Endothelial cell (in vitro differentiated cells): ENCODE measurements around the gene BST1. TPM values are rescaled to one million over a fixed set of nuclear protein-coding genes. Genes with fewer than 3 reads are reported as not detected.

Source experiments
- DNase-seq: peaks from one replicate; pipeline ENCODE4 v3.0.0; 2021; ENCODE audit warnings: low spot score
- H3K27ac Mint-ChIP-seq: one replicate; pipeline ENCODE4 v1.8.0; 2021; ENCODE audit warnings: mixed read lengths, inconsistent platforms; ENCODE audit not compliant: unreplicated experiment
- H3K27me3 Mint-ChIP-seq: one replicate; pipeline ENCODE4 v1.8.0; 2021; ENCODE audit warnings: mild to moderate bottlenecking, moderate library complexity, mixed read lengths, inconsistent platforms; ENCODE audit not compliant: unreplicated experiment
- H3K36me3 Mint-ChIP-seq: one replicate; pipeline ENCODE4 v1.8.0; 2021; ENCODE audit warnings: mild to moderate bottlenecking, low read depth, mixed read lengths, inconsistent platforms; ENCODE audit not compliant: unreplicated experiment
- H3K4me1 Mint-ChIP-seq: one replicate; pipeline ENCODE4 v1.8.0; 2021; ENCODE audit warnings: mild to moderate bottlenecking, mixed read lengths, inconsistent platforms; ENCODE audit not compliant: unreplicated experiment
- H3K4me3 Mint-ChIP-seq: one replicate; pipeline ENCODE4 v1.8.0; 2021; ENCODE audit warnings: mild to moderate bottlenecking, mixed read lengths, inconsistent platforms; ENCODE audit not compliant: unreplicated experiment
- H3K9me3 Mint-ChIP-seq: one replicate; pipeline ENCODE4 v1.8.0; 2021; ENCODE audit warnings: mixed read lengths, inconsistent platforms; ENCODE audit not compliant: unreplicated experiment
- CTCF ChIP-seq: fragments of 200-600 bp; sonication (generic); IDR thresholded peaks from one replicate; pipeline ENCODE4 v1.5.0; 2021; ENCODE audit warnings: antibody characterized with exemption; ENCODE audit not compliant: unreplicated experiment
- total RNA-seq: library from RNA; stranded (reverse); fragmentation: NEBNext Ultra II Directional; extraction: Animal tissue kit (Norgen Biotek cat#: 25700); gene quantifications from one replicate; pipeline ENCODE4 v1.2.1, GENCODE V29; 2021; ENCODE audit not compliant: unreplicated experiment

Gene BST1
- total RNA-seq, 1 donor from 2014 or later = 12.6 TPM

GRCh38 chr4:15753786-15754185 is 50.9 kb downstream of the BST1 start:
- Mint-ChIP-seq H3K27me3 (peaks cover under 1% of the 10 kb centered on the region), H3K4me1 (peaks cover 5% of the 10 kb centered on the region), H3K36me3 (no peaks in the 10 kb centered on the region), H3K4me3 (no peak overlapping the region), H3K9me3 (no peaks in the 10 kb centered on the region), H3K27ac (no peak overlapping the region)
- no peak for DNase-seq
- no peak for TF ChIP-seq CTCF

GRCh38 chr4:15754323-15754722 is 51.5 kb downstream of the BST1 start:
- no peaks in the 10 kb centered on the region for H3K9me3 Mint-ChIP-seq
- no peak for TF ChIP-seq CTCF
- no peak overlapping the region for H3K27ac Mint-ChIP-seq
- H3K36me3 Mint-ChIP-seq = no peaks in the 10 kb centered on the region
- no peak for DNase-seq
- H3K4me1 Mint-ChIP-seq = peaks cover 5% of the 10 kb centered on the region
- H3K4me3 Mint-ChIP-seq = no peak overlapping the region
- H3K27me3 Mint-ChIP-seq = no peaks in the 10 kb centered on the region

GRCh38 chr4:15755321-15756155 is 52.7 kb downstream of the BST1 start:
- no peak for DNase-seq
- Mint-ChIP-seq H3K9me3 (no peaks in the 10 kb centered on the region), H3K4me1 (peaks cover 5% of the 10 kb centered on the region), H3K27me3 (no peaks in the 10 kb centered on the region), H3K36me3 (no peaks in the 10 kb centered on the region), H3K4me3 (no peak overlapping the region), H3K27ac (no peak overlapping the region)
- TF ChIP-seq CTCF = no peak

DNA sequence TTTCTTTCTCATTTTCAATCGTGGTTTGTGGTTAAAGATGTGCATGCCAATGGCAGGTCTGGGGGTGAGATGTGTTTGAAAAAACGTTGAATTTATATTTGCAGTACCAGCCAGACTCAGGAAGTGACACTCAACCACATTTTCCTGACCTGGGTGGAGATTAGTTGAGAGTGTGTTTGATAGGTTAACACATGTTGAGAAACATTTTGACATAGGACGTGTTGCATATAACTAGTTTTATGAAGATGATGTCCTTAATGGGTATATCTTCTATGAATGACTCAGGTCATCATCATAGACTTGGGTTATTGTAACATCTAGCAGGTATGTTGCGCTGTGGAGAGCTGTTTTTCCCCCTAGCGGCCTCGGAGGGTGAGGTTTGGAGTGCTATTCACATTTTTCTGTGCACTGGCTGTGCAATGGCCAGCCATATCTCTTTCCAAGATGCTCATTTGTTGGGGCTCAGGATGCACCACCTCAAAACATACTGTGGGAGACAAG is 53.5 kb downstream of the BST1 start:
- Mint-ChIP-seq H3K27ac (no peak overlapping the region), H3K27me3 (no peaks in the 10 kb centered on the region), H3K4me3 (no peak overlapping the region), H3K36me3 (no peaks in the 10 kb centered on the region), H3K4me1 (peaks cover 5% of the 10 kb centered on the region), H3K9me3 (no peaks in the 10 kb centered on the region)
- no peak for TF ChIP-seq CTCF
- no peak for DNase-seq

DNA sequence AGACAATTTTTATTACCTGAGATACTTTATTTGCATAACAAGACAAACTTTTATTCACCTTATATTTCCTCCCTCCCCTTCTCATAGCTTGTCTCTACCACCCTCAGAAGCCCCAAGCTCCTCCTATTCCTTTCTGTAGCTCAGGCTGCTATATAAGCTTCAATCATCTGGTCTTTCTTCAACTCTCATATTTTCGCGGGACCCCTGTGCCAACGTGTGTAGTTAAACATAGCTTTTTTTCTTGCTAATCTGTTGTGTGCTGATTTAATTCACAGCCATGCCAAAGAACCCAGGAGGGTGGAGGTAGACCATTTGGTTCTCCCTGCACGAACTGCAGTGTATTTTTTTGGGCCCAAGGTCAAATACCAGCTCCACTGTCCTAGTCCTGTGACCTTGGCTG is 54.2 kb downstream of the BST1 start:
- H3K4me3 Mint-ChIP-seq = no peak overlapping the region
- peaks cover 5% of the 10 kb centered on the region for H3K4me1 Mint-ChIP-seq
- TF ChIP-seq CTCF = no peak
- no peak overlapping the region for H3K27ac Mint-ChIP-seq
- no peaks in the 10 kb centered on the region for H3K36me3 Mint-ChIP-seq
- no peak for DNase-seq
- H3K27me3 Mint-ChIP-seq = no peaks in the 10 kb centered on the region
- H3K9me3 Mint-ChIP-seq = no peaks in the 10 kb centered on the region
